ENCODE data around the gene ECE1.
"Not testable (repeated sequence)": the region's sequence is repeated elsewhere in the genome, so short reads cannot be mapped to it uniquely, and the experiment has no call there.

Gene ECE1

GRCh38 chr1:21229246-21230000 lies 60.8 kb downstream of the ECE1 start:
- Mint-ChIP-seq H3K36me3 (ENCODE audit: low read depth) (peaks cover 32% of the 10 kb centered on the region), H3K9me3 (no peaks in the 10 kb centered on the region), H3K27me3 (ENCODE audit: low read depth) (no peaks in the 10 kb centered on the region), H3K27ac (no peak overlapping the region), H3K4me1 (no peaks in the 10 kb centered on the region), H3K4me3 (no peak overlapping the region)
- TF ChIP-seq, protein P1, sequence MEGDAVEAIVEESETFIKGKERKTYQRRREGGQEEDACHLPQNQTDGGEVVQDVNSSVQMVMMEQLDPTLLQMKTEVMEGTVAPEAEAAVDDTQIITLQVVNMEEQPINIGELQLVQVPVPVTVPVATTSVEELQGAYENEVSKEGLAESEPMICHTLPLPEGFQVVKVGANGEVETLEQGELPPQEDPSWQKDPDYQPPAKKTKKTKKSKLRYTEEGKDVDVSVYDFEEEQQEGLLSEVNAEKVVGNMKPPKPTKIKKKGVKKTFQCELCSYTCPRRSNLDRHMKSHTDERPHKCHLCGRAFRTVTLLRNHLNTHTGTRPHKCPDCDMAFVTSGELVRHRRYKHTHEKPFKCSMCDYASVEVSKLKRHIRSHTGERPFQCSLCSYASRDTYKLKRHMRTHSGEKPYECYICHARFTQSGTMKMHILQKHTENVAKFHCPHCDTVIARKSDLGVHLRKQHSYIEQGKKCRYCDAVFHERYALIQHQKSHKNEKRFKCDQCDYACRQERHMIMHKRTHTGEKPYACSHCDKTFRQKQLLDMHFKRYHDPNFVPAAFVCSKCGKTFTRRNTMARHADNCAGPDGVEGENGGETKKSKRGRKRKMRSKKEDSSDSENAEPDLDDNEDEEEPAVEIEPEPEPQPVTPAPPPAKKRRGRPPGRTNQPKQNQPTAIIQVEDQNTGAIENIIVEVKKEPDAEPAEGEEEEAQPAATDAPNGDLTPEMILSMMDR (IDR thresholded peaks at IDR 0.05; ENCODE audit: unreplicated experiment in 3 of 3): no peak

DNA sequence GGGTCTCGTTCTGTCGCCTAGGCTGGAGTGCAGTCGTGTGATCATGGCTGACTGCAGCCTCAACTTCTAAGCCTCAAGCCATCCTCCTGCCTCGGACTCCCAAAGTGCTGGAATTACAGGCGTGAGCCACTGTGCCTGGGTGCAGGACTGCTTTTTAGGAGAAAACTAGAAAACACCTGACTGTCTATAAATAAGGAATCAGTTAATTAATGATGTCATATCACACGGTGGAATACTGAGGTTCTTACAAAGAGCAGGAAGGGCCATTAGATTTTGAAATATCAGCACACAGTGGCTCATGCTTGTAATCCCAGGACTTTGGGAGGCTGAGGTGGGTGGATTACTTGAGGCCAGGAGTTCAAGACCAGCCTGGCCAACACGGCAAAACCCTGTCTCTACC lies 62.0 kb downstream of the ECE1 start:
- H3K27ac Mint-ChIP-seq; H3K9me3 Mint-ChIP-seq; H3K4me1 Mint-ChIP-seq; H3K27me3 Mint-ChIP-seq (ENCODE audit: low read depth); H3K4me3 Mint-ChIP-seq: not testable (repeated sequence)
- H3K36me3 Mint-ChIP-seq (ENCODE audit: low read depth): peaks cover 32% of the 10 kb centered on the region

GRCh38 chr1:21225065-21225464 lies 65.2 kb downstream of the ECE1 start:
- Mint-ChIP-seq H3K27me3 (ENCODE audit: low read depth) (no peaks in the 10 kb centered on the region), H3K27ac (no peak overlapping the region), H3K4me1 (no peaks in the 10 kb centered on the region), H3K9me3 (no peaks in the 10 kb centered on the region), H3K36me3 (ENCODE audit: low read depth) (peaks cover 26% of the 10 kb centered on the region), H3K4me3 (no peak overlapping the region)
- TF ChIP-seq, protein P1 (IDR thresholded peaks at IDR 0.05; ENCODE audit: unreplicated experiment in 3 of 3): no peak

DNA sequence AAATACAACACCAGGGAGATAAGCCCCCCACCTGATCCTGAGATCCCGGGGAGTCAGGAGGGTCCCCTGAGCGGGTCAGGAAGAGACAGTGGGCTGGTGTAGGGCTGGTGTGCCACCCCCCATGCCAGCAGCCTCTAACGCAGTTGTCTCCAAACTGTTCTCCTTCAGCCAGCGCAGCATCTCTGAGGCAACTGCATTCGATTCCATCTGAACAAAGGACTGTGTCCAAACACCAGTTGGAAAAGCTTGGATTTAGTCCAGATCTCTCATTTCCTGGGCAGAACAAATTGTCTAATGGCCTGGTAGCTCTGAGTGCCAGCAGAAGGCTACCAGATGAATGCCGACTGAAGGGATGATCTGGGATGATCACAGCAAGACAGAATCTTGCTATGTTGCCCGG lies 69.4 kb downstream of the ECE1 start:
- TF ChIP-seq, protein P1 (IDR thresholded peaks at IDR 0.05; ENCODE audit: unreplicated experiment in 3 of 3): no peak
- Mint-ChIP-seq H3K9me3 (no peaks in the 10 kb centered on the region), H3K27ac (no peak overlapping the region), H3K36me3 (ENCODE audit: low read depth) (peaks cover 20% of the 10 kb centered on the region), H3K4me3 (no peak overlapping the region), H3K4me1 (no peaks in the 10 kb centered on the region), H3K27me3 (ENCODE audit: low read depth) (no peaks in the 10 kb centered on the region)

GRCh38 chr1:21219674-21220073 lies 70.6 kb downstream of the ECE1 start:
- no peak overlapping the region for H3K27ac Mint-ChIP-seq
- H3K4me1 Mint-ChIP-seq: no peaks in the 10 kb centered on the region
- no peaks in the 10 kb centered on the region for H3K9me3 Mint-ChIP-seq
- H3K4me3 Mint-ChIP-seq: no peak overlapping the region
- TF ChIP-seq, protein P1 (IDR thresholded peaks at IDR 0.05; ENCODE audit: unreplicated experiment in 3 of 3): no peak
- peaks cover 14% of the 10 kb centered on the region for H3K36me3 Mint-ChIP-seq (ENCODE audit: low read depth)
- no peaks in the 10 kb centered on the region for H3K27me3 Mint-ChIP-seq (ENCODE audit: low read depth)

- Mint-ChIP-seq H3K27me3 (ENCODE audit: low read depth) (no peaks in the 10 kb centered on the region), H3K4me3 (no peak overlapping the region), H3K36me3 (ENCODE audit: low read depth) (peaks cover 4% of the 10 kb centered on the region), H3K9me3 (no peaks in the 10 kb centered on the region), H3K27ac (no peak overlapping the region), H3K4me1 (no peaks in the 10 kb centered on the region)
- TF ChIP-seq, protein P1 (IDR thresholded peaks at IDR 0.05; ENCODE audit: unreplicated experiment in 3 of 3): peak in 1 of 3 experiments; percentile 19
Measured at GRCh38 chr1:21217812-21218596, 72.3 kb downstream of the ECE1 start.

Measured in nephron (organoid).